GM19035 (cell line): ENCODE measurements around the gene CCDC47.
A peak's percentile ranks its signal among the peaks of the same experiment; 100 is the strongest.
"Not testable (repeated sequence)": the region's sequence is repeated elsewhere in the genome, so short reads cannot be mapped to it uniquely, and the experiment has no call there.

ENCODE experiments used
- ATAC-seq: cut with Tn5 transposase; IDR thresholded peaks from one replicate; pipeline ENCODE4 v1.9.1; 2021; ENCODE audit not compliant: unreplicated experiment

CCDC47 gene, protein sequence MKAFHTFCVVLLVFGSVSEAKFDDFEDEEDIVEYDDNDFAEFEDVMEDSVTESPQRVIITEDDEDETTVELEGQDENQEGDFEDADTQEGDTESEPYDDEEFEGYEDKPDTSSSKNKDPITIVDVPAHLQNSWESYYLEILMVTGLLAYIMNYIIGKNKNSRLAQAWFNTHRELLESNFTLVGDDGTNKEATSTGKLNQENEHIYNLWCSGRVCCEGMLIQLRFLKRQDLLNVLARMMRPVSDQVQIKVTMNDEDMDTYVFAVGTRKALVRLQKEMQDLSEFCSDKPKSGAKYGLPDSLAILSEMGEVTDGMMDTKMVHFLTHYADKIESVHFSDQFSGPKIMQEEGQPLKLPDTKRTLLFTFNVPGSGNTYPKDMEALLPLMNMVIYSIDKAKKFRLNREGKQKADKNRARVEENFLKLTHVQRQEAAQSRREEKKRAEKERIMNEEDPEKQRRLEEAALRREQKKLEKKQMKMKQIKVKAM

DNA sequence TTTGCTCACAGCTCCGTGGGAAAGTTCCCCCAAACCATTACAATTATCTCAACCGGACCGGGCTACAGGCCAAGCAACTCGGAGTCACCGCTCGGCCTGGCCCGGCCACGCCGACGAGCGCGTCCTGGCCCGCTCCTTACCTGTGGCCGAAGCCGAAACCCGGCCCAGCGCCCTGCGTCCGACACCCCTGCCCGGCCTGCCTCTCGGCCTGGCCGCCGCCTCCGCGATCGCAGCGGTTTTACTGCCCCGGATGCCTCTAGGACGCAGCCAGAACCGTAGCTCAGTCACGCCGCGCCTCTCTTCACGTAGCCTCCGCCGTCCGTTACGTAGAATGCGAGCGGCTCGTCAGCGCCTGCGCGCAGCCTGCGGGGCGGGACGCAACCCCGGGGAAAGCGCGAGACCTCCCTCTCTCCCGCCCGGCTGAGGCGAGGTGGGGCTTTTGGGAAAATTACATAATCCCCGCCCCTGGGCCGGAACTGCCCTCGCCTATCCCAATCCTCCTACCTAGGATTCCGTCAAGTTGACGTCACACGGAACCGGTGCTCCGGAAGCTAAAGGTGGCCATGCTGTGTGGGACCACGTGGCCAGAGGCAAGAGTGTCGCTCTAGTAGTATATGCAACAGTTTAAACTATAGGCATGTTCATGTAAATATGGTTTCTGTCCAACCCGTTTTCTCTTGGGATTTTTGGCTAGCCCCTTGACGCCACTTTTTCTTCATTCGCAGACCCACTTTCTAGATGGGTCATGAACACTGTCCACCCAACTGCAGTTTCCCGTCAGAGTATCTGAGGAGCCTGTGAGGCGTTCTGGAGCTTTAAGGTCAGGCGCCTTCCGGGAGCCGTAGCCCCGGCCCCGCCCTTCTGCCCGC lies at the start of gene CCDC47:
TSS of gene CCDC47 (minus strand) at position 326 of the 869 bp plus-strand sequence. CDS start 7,422 bp downstream, outside the sequence.
- peak; percentile 86 for ATAC-seq

GRCh38 chr17:63822537-63822936 lies 49.1 kb upstream of the CCDC47 start:
- ATAC-seq = no peak

- no peak for ATAC-seq
These were observed 48.4 kb upstream of the CCDC47 start for GRCh38 chr17:63821804-63822203.

GRCh38 chr17:63820963-63821561 lies 47.7 kb upstream of the CCDC47 start:
- no peak for ATAC-seq

- no peak for ATAC-seq
These were observed 46.5 kb upstream of the CCDC47 start for GRCh38 chr17:63819585-63820537.

DNA sequence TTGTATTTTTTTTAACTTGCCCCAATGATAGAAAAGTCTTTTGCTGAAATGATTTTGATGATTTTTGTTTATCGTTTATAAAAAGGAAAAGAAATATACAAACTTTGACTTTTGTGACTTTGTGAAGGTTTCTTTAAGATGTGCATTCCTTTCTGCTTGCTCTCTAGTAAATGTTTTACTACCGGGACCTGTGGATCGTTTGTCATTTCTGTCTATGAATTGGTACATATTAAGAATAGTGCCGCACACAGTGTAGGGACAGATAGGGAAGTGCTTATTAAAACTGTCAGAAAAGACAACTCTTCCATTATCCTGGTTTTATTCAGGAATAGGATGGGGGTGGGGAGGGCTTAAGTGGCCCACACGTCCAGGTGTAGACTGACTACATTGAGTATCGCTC lies 45.7 kb upstream of the CCDC47 start:
- no peak for ATAC-seq

DNA sequence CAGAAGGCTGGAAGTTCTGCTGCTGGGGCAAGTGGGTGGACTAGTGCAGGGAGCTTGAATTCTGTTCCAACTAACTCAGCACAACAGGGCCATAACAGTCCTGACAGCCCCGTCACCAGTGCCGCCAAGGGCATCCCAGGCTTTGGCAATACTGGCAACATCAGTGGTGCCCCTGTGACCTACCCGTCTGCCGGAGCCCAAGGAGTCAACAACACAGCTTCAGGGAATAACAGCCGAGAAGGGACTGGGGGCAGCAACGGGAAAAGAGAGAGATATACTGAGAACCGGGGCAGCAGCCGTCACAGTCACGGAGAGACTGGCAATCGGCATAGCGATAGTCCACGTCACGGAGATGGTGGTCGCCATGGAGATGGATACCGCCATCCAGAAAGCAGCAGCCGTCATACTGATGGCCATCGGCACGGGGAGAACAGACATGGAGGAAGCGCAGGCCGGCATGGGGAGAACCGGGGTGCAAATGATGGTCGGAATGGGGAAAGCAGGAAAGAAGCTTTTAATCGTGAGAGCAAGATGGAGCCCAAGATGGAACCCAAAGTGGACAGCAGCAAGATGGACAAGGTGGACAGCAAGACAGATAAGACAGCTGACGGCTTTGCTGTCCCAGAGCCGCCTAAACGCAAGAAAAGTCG lies 44.5 kb upstream of the CCDC47 start:
- no peak for ATAC-seq

DNA sequence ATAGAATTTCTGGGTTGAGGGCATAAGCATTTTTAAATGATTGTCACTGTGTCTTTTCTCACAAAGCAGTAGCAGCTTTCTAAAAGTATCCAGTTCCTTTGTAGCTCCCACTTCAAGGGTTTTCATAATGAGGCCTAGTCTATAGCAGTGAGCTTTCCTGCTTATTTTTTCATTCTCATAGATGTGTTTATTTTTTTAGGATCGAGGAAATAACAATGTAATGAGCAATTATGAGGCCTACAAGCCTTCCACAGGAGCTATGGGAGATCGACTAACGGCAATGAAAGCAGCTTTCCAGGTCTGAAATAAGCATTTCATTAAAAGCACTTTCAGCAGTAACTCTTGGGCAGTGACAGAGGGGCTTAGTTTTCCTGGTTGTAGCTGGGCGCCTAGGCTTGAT lies 43.3 kb upstream of the CCDC47 start:
- ATAC-seq = no peak

- no peak for ATAC-seq
These were observed 42.7 kb upstream of the CCDC47 start for GRCh38 chr17:63816123-63816522.

DNA sequence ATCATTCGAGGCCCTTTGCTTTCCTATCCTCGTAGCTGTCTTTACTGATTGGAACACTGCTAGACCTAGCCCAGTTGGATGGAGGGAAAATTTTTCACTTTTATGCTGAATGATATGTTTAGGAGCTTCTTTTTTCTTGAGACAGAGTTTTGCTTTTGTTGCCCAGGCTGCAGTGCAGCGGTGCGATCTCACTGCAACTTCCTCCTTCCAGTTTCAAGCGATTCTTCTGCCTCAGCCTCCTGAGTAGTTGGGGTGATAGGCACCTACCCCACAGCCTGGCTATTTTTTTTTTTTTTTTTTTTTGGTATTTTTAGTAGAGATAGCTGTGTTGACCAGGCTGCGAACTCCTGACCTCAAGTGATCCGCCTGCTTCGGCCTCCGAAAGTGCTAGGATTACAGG lies 36.6 kb upstream of the CCDC47 start:
- ATAC-seq = no peak

- no peak for ATAC-seq
These were observed 32.2 kb upstream of the CCDC47 start for GRCh38 chr17:63805591-63805990.

- no peak for ATAC-seq
These were observed 30.9 kb upstream of the CCDC47 start for GRCh38 chr17:63804328-63804727.

- ATAC-seq = no peak
These were observed 27.4 kb upstream of the CCDC47 start for GRCh38 chr17:63800783-63801182.

DNA sequence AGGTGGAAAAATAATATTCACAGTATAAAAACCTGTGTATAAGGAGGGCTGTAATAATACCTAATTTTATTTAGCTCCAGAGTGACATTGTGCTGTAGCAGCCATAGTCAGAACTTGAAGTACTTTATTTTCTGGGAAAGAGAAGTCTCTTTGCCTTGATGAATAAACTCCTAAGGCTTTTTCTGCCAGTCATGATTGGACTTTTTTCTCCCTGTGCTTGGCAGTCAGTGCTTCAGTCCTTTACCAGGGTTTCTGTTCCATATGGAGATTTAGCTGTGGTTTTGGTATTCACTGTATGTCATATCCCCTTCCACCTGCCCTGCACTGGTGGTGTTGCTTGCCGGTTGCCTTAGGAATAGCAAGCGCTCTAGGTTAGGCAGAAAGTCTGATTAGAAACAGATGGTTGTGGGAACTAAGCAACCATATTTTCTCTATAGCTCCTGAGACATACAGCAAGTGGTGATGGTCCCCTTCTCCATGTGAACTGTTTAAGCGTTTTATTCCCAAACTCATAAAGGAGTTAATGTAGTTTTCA lies 25.2 kb upstream of the CCDC47 start:
- no peak for ATAC-seq

DNA sequence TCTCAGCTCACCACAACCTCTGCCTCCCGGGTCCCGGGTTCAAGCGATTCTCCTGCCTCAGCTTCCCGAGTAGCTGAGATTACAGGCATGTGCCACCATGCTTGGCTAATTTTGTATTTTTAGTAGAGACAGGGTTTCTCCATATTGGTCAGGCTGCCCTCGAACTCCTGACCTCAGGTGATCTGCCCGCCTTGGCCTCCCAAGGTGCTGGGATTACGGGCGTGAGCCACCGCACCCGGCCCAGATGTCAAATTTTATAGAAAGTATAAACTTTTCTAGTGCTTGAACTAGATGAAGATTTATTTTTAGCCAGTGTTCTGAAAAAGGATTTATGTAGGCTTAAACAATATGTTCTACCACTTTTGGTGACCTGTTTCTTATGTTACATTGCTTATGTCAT lies 23.0 kb upstream of the CCDC47 start:
- not testable (repeated sequence) for ATAC-seq

GRCh38 chr17:63792055-63792729 lies 18.8 kb upstream of the CCDC47 start:
- ATAC-seq = no peak

GRCh38 chr17:63790057-63790456 lies 16.7 kb upstream of the CCDC47 start:
- no peak for ATAC-seq

- no peak for ATAC-seq
These were observed 13.7 kb upstream of the CCDC47 start for GRCh38 chr17:63786971-63787711.
